Stimulated activated CD4-positive, alpha-beta T cell treated with anti-CD3 and anti-CD28 coated beads, Interleukin-12 subunit alpha, Interleukin-12 subunit beta, amount 100 ng/mL, for 4 hours (primary cell): ENCODE results near the gene CDH20.

Source experiments
- DNase-seq: peaks from one replicate; pipeline ENCODE4 v3.0.0-alpha.2; 2020

The CDH20 gene

GRCh38 chr18:61333271-61333745 is at the start of gene CDH20:
CDH20 (plus strand) TSS chr18:61333430.
- DNase-seq: no peak

- DNase-seq: no peak
Measured at GRCh38 chr18:61284039-61284438, 49.2 kb upstream of the CDH20 start.

GRCh38 chr18:61285777-61286176 is 47.5 kb upstream of the CDH20 start:
- DNase-seq: no peak

- DNase-seq: no peak
Measured at GRCh38 chr18:61286867-61287266, 46.4 kb upstream of the CDH20 start.

GRCh38 chr18:61290616-61291015 is 42.6 kb upstream of the CDH20 start:
- no peak for DNase-seq

GRCh38 chr18:61292280-61293035 is 40.8 kb upstream of the CDH20 start:
- no peak for DNase-seq

- no peak for DNase-seq
Measured at GRCh38 chr18:61295153-61295552, 38.1 kb upstream of the CDH20 start.

- DNase-seq: no peak
Measured at GRCh38 chr18:61308004-61308403, 25.2 kb upstream of the CDH20 start.

GRCh38 chr18:61308795-61309393 is 24.3 kb upstream of the CDH20 start:
- DNase-seq: no peak

GRCh38 chr18:61322265-61322873 is 10.9 kb upstream of the CDH20 start:
- DNase-seq: peak; percentile 9

- no peak for DNase-seq
Measured at GRCh38 chr18:61323951-61324350, 9.3 kb upstream of the CDH20 start.

GRCh38 chr18:61326407-61326806 is 6.8 kb upstream of the CDH20 start:
- DNase-seq: no peak

GRCh38 chr18:61329398-61329797 is 3.8 kb upstream of the CDH20 start:
- DNase-seq: no peak

- no peak for DNase-seq
Measured at GRCh38 chr18:61331051-61331450, 2.2 kb upstream of the CDH20 start.

- no peak for DNase-seq
Measured at GRCh38 chr18:61333746-61334490, 688 bp downstream of the CDH20 start.

GRCh38 chr18:61334491-61334850 is 1.2 kb downstream of the CDH20 start:
- DNase-seq: no peak

- no peak for DNase-seq
Measured at GRCh38 chr18:61334951-61335683, 1.9 kb downstream of the CDH20 start.

GRCh38 chr18:61335684-61336555 is 2.7 kb downstream of the CDH20 start:
- DNase-seq: no peak

GRCh38 chr18:61336766-61337165 is 3.5 kb downstream of the CDH20 start:
- no peak for DNase-seq

- DNase-seq: no peak
Measured at GRCh38 chr18:61337527-61337926, 4.3 kb downstream of the CDH20 start.

GRCh38 chr18:61340148-61340547 is 6.9 kb downstream of the CDH20 start:
- no peak for DNase-seq

- no peak for DNase-seq
Measured at GRCh38 chr18:61348230-61348629, 15.0 kb downstream of the CDH20 start.
